ENCODE results near the gene GFER.

- TF ChIP-seq CTCF (IDR thresholded peaks at IDR 0.05) (no peak), POLR2A (IDR thresholded peaks at IDR 0.05) (no peak)
These were observed 11.5 kb upstream of the GFER start for GRCh38 chr16:1972490-1972877.

All from body of pancreas (tissue), 4 donors.